Ishikawa (cell line): ENCODE measurements around the gene NOVA1.

Source experiments
- CEBPB ChIP-seq: IDR thresholded peaks from 2 replicates; pipeline ENCODE4 v1.6.1; 2012
- CREB1 ChIP-seq: IDR thresholded peaks from 2 replicates; pipeline ENCODE4 v1.6.1; 2012; ENCODE audit warnings: low read depth
- EGR1 ChIP-seq: IDR thresholded peaks from 2 replicates; pipeline ENCODE4 v1.6.1; 2012
- EP300 ChIP-seq: IDR thresholded peaks from 2 replicates; pipeline ENCODE4 v1.6.1; 2012; ENCODE audit warnings: borderline replicate concordance
- USF1 ChIP-seq: IDR thresholded peaks from 2 replicates; pipeline ENCODE4 v1.6.1; 2012
- YY1 ChIP-seq: IDR thresholded peaks from 2 replicates; pipeline ENCODE4 v1.6.1; 2012; ENCODE audit warnings: low read depth
- ZBTB7A ChIP-seq: IDR thresholded peaks from 2 replicates; pipeline ENCODE4 v1.6.1; 2012; ENCODE audit warnings: low read depth
- TF ChIP-seq, protein P1 (sequence below): IDR thresholded peaks from 2 replicates; pipeline ENCODE4 v1.6.1; 2012
- TF ChIP-seq, protein P2 (sequence below): IDR thresholded peaks from 2 replicates; pipeline ENCODE4 v1.6.1; 2012; ENCODE audit warnings: low read depth, mild to moderate bottlenecking

GRCh38 chr14:26400373-26400772 is 197.5 kb downstream of the NOVA1 start:
- TF ChIP-seq EGR1 = no peak
- TF ChIP-seq USF1 = no peak
- no peak for TF ChIP-seq EP300
- no peak for TF ChIP-seq YY1
- no peak for TF ChIP-seq CEBPB
- TF ChIP-seq CREB1 = no peak
- TF ChIP-seq, protein P1, sequence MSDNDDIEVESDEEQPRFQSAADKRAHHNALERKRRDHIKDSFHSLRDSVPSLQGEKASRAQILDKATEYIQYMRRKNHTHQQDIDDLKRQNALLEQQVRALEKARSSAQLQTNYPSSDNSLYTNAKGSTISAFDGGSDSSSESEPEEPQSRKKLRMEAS = no peak
- TF ChIP-seq, protein P2, sequence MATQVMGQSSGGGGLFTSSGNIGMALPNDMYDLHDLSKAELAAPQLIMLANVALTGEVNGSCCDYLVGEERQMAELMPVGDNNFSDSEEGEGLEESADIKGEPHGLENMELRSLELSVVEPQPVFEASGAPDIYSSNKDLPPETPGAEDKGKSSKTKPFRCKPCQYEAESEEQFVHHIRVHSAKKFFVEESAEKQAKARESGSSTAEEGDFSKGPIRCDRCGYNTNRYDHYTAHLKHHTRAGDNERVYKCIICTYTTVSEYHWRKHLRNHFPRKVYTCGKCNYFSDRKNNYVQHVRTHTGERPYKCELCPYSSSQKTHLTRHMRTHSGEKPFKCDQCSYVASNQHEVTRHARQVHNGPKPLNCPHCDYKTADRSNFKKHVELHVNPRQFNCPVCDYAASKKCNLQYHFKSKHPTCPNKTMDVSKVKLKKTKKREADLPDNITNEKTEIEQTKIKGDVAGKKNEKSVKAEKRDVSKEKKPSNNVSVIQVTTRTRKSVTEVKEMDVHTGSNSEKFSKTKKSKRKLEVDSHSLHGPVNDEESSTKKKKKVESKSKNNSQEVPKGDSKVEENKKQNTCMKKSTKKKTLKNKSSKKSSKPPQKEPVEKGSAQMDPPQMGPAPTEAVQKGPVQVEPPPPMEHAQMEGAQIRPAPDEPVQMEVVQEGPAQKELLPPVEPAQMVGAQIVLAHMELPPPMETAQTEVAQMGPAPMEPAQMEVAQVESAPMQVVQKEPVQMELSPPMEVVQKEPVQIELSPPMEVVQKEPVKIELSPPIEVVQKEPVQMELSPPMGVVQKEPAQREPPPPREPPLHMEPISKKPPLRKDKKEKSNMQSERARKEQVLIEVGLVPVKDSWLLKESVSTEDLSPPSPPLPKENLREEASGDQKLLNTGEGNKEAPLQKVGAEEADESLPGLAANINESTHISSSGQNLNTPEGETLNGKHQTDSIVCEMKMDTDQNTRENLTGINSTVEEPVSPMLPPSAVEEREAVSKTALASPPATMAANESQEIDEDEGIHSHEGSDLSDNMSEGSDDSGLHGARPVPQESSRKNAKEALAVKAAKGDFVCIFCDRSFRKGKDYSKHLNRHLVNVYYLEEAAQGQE = no peak
- TF ChIP-seq ZBTB7A = no peak
